Loucy (cell line): ENCODE data around the gene DIP2A.

Experiments
- H2AFZ ChIP-seq: fragments of 200-600 bp; sonication (generic); 2 replicates; pipeline ENCODE4 v1.6.0; 2016; ENCODE audit warnings: antibody characterized with exemption, mild to moderate bottlenecking, low read length, moderate library complexity
- H3F3A ChIP-seq: fragments of 200-600 bp; 2 replicates; pipeline ENCODE4 v1.6.0; 2016; ENCODE audit warnings: antibody characterized with exemption, low read depth, mild to moderate bottlenecking
- H3K27me3 ChIP-seq: fragments of 200-600 bp; sonication (generic); 2 replicates; pipeline ENCODE4 v1.6.1; 2014; ENCODE audit warnings: low read length, mild to moderate bottlenecking; ENCODE audit not compliant: insufficient read depth, poor library complexity, severe bottlenecking
- H3K36me3 ChIP-seq: fragments of 200-600 bp; sonication (generic); 2 replicates; pipeline ENCODE4 v1.6.1; 2016; ENCODE audit warnings: low read length; ENCODE audit not compliant: insufficient read depth
- H3K4me1 ChIP-seq: fragments of 200-600 bp; sonication (generic); 2 replicates; pipeline ENCODE4 v1.5.1; 2014; ENCODE audit warnings: low read length, mild to moderate bottlenecking; ENCODE audit not compliant: insufficient read depth, poor library complexity, severe bottlenecking
- H3K4me2 ChIP-seq: fragments of 200-600 bp; sonication (generic); 2 replicates; pipeline ENCODE4 v1.6.0; 2014; ENCODE audit warnings: antibody characterized with exemption, low read length, low read depth, mild to moderate bottlenecking; ENCODE audit not compliant: poor library complexity, severe bottlenecking
- H3K4me3 ChIP-seq: fragments of 200-600 bp; sonication (generic); 2 replicates; pipeline ENCODE4 v1.5.1; 2014; ENCODE audit warnings: low read length, mild to moderate bottlenecking, mixed read lengths; ENCODE audit not compliant: poor library complexity, severe bottlenecking
- H3K79me2 ChIP-seq: fragments of 200-600 bp; sonication (generic); 2 replicates; pipeline ENCODE4 v1.6.1; 2014; ENCODE audit warnings: low read length; ENCODE audit not compliant: insufficient read depth
- H3K9ac ChIP-seq: fragments of 200-600 bp; sonication (generic); 2 replicates; pipeline ENCODE4 v1.6.0; 2014; ENCODE audit warnings: mild to moderate bottlenecking, low read depth, low read length, moderate library complexity; ENCODE audit not compliant: poor library complexity, severe bottlenecking
- H3K9me2 ChIP-seq: fragments of 200-600 bp; sonication (generic); replicated peaks from 2 replicates; pipeline ENCODE4 v1.6.1; 2016; ENCODE audit warnings: low read depth, low read length, mixed read lengths
- H3K9me3 ChIP-seq: fragments of 200-600 bp; sonication (generic); 2 replicates; pipeline ENCODE4 v1.6.1; 2014; ENCODE audit warnings: mild to moderate bottlenecking, antibody characterized with exemption, low read length, low read depth; ENCODE audit not compliant: insufficient read depth
- H4K20me1 ChIP-seq: fragments of 200-600 bp; sonication (generic); 2 replicates; pipeline ENCODE4 v1.6.0; 2014; ENCODE audit warnings: antibody characterized with exemption, low read length, mild to moderate bottlenecking; ENCODE audit not compliant: insufficient read depth, poor library complexity, severe bottlenecking
- CTCF ChIP-seq: fragments of 200-600 bp; sonication (generic); conservative IDR thresholded peaks from 2 replicates; pipeline ENCODE4 v1.5.1; 2014; ENCODE audit warnings: mild to moderate bottlenecking, antibody characterized with exemption, low read length
- EZH2phosphoT487 ChIP-seq: fragments of 200-600 bp; IDR thresholded peaks from 2 replicates; pipeline ENCODE4 v1.6.1; 2018; ENCODE audit warnings: antibody characterized with exemption, mild to moderate bottlenecking, moderate library complexity, borderline replicate concordance

DIP2A gene

GRCh38 chr21:46435786-46436227, 22.9 kb upstream of the DIP2A start:
- Histone ChIP-seq H3K4me3 (no peak overlapping the region), H3K9me2 (no peaks in the 10 kb centered on the region), H3K4me1 (no peaks in the 10 kb centered on the region), H4K20me1 (no peaks in the 10 kb centered on the region), H3F3A (no peaks in the 10 kb centered on the region), H3K27me3 (no peaks in the 10 kb centered on the region), H2AFZ (no peak overlapping the region), H3K36me3 (peaks cover 72% of the 10 kb centered on the region), H3K9ac (no peak overlapping the region), H3K79me2 (no peaks in the 10 kb centered on the region), H3K9me3 (no peaks in the 10 kb centered on the region), H3K4me2 (no peak overlapping the region)
- TF ChIP-seq EZH2phosphoT487 (no peak), CTCF (no peak)

DNA sequence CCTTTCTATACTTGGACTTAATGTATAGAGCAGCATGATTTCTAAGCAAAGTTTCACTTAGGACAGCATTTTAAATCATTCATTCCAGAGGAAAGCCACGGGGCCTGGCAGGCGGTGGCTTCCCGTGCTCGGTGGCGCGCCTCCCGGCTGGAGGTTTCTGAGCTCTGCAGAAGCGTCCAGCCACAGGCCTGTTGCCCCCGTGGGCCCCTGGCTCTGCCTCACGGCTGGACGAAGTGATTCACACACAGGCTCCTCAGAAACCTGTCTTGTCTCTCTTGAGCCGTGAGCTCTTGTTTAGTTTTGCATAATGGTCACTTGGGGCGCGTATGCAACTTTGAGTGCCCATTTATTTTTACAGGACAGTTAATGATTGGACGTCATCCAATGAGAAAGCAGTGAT, 22.1 kb upstream of the DIP2A start:
- H3K9me2 ChIP-seq: no peaks in the 10 kb centered on the region
- H3K36me3 ChIP-seq: peaks cover 73% of the 10 kb centered on the region
- no peak overlapping the region for H3K4me2 ChIP-seq
- H3K9me3 ChIP-seq: no peaks in the 10 kb centered on the region
- no peaks in the 10 kb centered on the region for H3F3A ChIP-seq
- TF ChIP-seq CTCF (no peak), EZH2phosphoT487 (no peak)
- H3K27me3 ChIP-seq: no peaks in the 10 kb centered on the region
- no peak overlapping the region for H2AFZ ChIP-seq
- no peaks in the 10 kb centered on the region for H4K20me1 ChIP-seq
- no peak overlapping the region for H3K9ac ChIP-seq
- H3K4me1 ChIP-seq: no peaks in the 10 kb centered on the region
- H3K79me2 ChIP-seq: no peaks in the 10 kb centered on the region
- H3K4me3 ChIP-seq: no peak overlapping the region

DNA sequence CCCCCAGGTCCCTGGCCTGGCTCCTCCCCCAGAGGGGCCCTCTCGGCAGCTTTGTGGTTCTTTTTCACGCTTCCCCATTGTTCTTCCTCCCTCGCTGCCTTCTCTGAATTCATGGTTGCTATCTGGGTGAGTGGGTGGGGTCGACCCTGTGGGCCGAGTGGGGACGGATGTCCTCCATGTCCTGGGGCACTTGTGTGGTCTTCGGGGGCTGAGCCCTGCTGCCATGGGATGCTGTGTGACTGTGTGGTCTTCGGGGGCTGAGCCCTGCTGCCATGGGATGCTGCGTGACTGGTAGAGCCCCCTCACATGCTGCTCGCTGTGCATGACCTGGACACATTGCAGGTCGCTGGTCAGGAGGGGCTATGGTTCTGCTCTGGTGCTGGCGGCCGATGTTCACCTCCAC, 21.6 kb upstream of the DIP2A start:
- H3K4me1 ChIP-seq: no peaks in the 10 kb centered on the region
- no peaks in the 10 kb centered on the region for H3K9me3 ChIP-seq
- H3K9ac ChIP-seq: no peak overlapping the region
- H4K20me1 ChIP-seq: no peaks in the 10 kb centered on the region
- no peak overlapping the region for H2AFZ ChIP-seq
- H3K9me2 ChIP-seq: no peaks in the 10 kb centered on the region
- H3K4me3 ChIP-seq: no peak overlapping the region
- no peaks in the 10 kb centered on the region for H3K27me3 ChIP-seq
- H3K36me3 ChIP-seq: peaks cover 73% of the 10 kb centered on the region
- TF ChIP-seq EZH2phosphoT487: no peak
- no peak for TF ChIP-seq CTCF
- no peak overlapping the region for H3K4me2 ChIP-seq
- H3K79me2 ChIP-seq: no peaks in the 10 kb centered on the region
- H3F3A ChIP-seq: no peaks in the 10 kb centered on the region
